Endothelial cell of umbilical vein (primary cell): ENCODE measurements around the gene ANO1. TPM values are rescaled to one million over a fixed set of nuclear protein-coding genes. Genes with fewer than 3 reads are reported as not detected.

Experiments
- BruUV-seq: library from RNA; stranded (reverse); fragments of 400-500 nt; replicated peaks from 2 replicates; lab custom pipeline; 2021; lab: Mats Ljungman, UMichigan
- CTCF ChIA-PET: fragments of 300-600, 350-600 bp; sonication (Branson Sonifier 250); formaldehyde crosslinking; loops from one replicate; lab custom pipeline; 2021; ENCODE audit warnings: antibody characterized with exemption, inconsistent platforms; lab: Charles Lee
- POLR2A ChIA-PET: fragments of 300-600, 350-600 bp; sonication (Branson Sonifier 250); formaldehyde crosslinking; loops from one replicate; lab custom pipeline; 2021; ENCODE audit warnings: antibody characterized with exemption, inconsistent platforms; lab: Charles Lee
- DNase-seq: peaks from one replicate; pipeline ENCODE4 v3.0.0-alpha.2; 2011; ENCODE audit warnings: low read depth, low spot score
- FAIRE-seq: peaks from 2 replicates; lab custom pipeline; 2011; peaks lifted over from hg19 to GRCh38; lab: Jason Lieb, UNC
- H2AFZ ChIP-seq: 2 replicates; pipeline ENCODE4 v1.6.0; 2012; ENCODE audit warnings: low read depth, low read length, control low read depth, inconsistent platforms
- H3K27ac ChIP-seq: 2 replicates; pipeline ENCODE4 v1.5.1; 2011; ENCODE audit warnings: low read depth, mild to moderate bottlenecking, control low read depth, low read length, moderate library complexity; ENCODE audit not compliant: insufficient read depth
- H3K27me3 ChIP-seq, 2 experiments: 2 replicates each; pipeline versions ENCODE4 v1.6.0 to v1.6.1; 2011; ENCODE audit warnings: low read length in 2 of 2, mixed read lengths in 1 of 2; ENCODE audit not compliant: control insufficient read depth in 2 of 2, insufficient read depth in 2 of 2
- H3K36me3 ChIP-seq, 2 experiments: 2 replicates in 1 of 2; 3 replicates in 1 of 2; pipeline ENCODE4 v1.5.1; 2011; ENCODE audit warnings: low read length in 2 of 2, mild to moderate bottlenecking in 1 of 2, moderate library complexity in 1 of 2; ENCODE audit not compliant: control insufficient read depth in 2 of 2, insufficient read depth in 2 of 2; ENCODE audit errors: extremely low read depth in 1 of 2
- H3K4me1 ChIP-seq: 3 replicates; pipeline ENCODE4 v1.5.1; 2011; ENCODE audit warnings: mild to moderate bottlenecking, low read length; ENCODE audit not compliant: control insufficient read depth, insufficient read depth; ENCODE audit errors: extremely low read depth
- H3K4me2 ChIP-seq: 2 replicates; pipeline ENCODE4 v1.6.1; 2011; ENCODE audit warnings: low read length, control low read depth, mixed read lengths; ENCODE audit not compliant: insufficient read depth
- H3K4me3 ChIP-seq, 3 experiments: fragments of 200-600 bp in 1 of 3; sonication (generic), shearing (Covaris generic) in 1 of 3; replicated peaks in 1 of 3; 2 replicates each; pipeline ENCODE4 v1.5.1; 2011 to 2016; ENCODE audit warnings: control low read depth in 3 of 3, low read length in 3 of 3, mild to moderate bottlenecking in 2 of 3, inconsistent platforms in 1 of 3, low read depth in 1 of 3, moderate library complexity in 1 of 3; ENCODE audit not compliant: insufficient read depth in 1 of 3
- H3K79me2 ChIP-seq: 2 replicates; pipeline ENCODE4 v1.6.0; 2012; ENCODE audit warnings: low read length, inconsistent platforms; ENCODE audit not compliant: control insufficient read depth, insufficient read depth
- H3K9ac ChIP-seq: replicated peaks from 2 replicates; pipeline ENCODE3; 2011; ENCODE audit warnings: low read length, control low read depth; ENCODE audit not compliant: insufficient read depth; ENCODE audit errors: extremely low read depth
- H3K9me1 ChIP-seq: replicated peaks from 3 replicates; pipeline ENCODE4 v1.6.0; 2011; ENCODE audit warnings: mild to moderate bottlenecking, low read length; ENCODE audit not compliant: control insufficient read depth, insufficient read depth; ENCODE audit errors: extremely low read depth
- H3K9me3 ChIP-seq: replicated peaks from 2 replicates; pipeline ENCODE4 v1.5.1; 2012; ENCODE audit warnings: low read length, inconsistent platforms; ENCODE audit not compliant: control insufficient read depth, insufficient read depth
- H4K20me1 ChIP-seq: replicated peaks from 2 replicates; pipeline ENCODE3; 2011; ENCODE audit warnings: mild to moderate bottlenecking, low read length; ENCODE audit not compliant: control insufficient read depth, insufficient read depth; ENCODE audit errors: extremely low read depth
- CTCF ChIP-seq, 2 donors: IDR thresholded peaks; 1 replicate in 1 of 2; 2 replicates in 1 of 2; pipeline ENCODE4 v1.5.1; 2011; ENCODE audit warnings: low read length in 2 of 2, mild to moderate bottlenecking in 2 of 2, moderate library complexity in 2 of 2, control low read depth in 1 of 2, inconsistent platforms in 1 of 2, low read depth in 1 of 2; ENCODE audit not compliant: insufficient read depth in 1 of 2; ENCODE audit errors: extremely low read depth in 1 of 2
- EZH2 ChIP-seq: IDR thresholded peaks from 2 replicates; pipeline ENCODE4 v1.6.1; 2012; ENCODE audit warnings: borderline replicate concordance, low read depth, mild to moderate bottlenecking, moderate library complexity, low read length, inconsistent platforms; ENCODE audit not compliant: severe bottlenecking
- FOS ChIP-seq: IDR thresholded peaks from 2 replicates; pipeline ENCODE4 v1.6.1; 2011; ENCODE audit warnings: mild to moderate bottlenecking, low read length, moderate library complexity, borderline replicate concordance; ENCODE audit not compliant: insufficient read depth
- GATA2 ChIP-seq: IDR thresholded peaks from 2 replicates; pipeline ENCODE4 v1.7.0; 2011; ENCODE audit warnings: low read depth, mild to moderate bottlenecking, moderate library complexity, mixed read lengths, low read length; ENCODE audit not compliant: insufficient read length, insufficient read depth
- JUN ChIP-seq: IDR thresholded peaks from 2 replicates; pipeline ENCODE4 v1.6.1; 2011; ENCODE audit warnings: borderline replicate concordance, low read depth; ENCODE audit not compliant: insufficient read length, insufficient read depth
- MYC ChIP-seq: IDR thresholded peaks from one replicate; pipeline ENCODE4 v1.6.1; 2011; ENCODE audit warnings: mild to moderate bottlenecking, low read depth, low read length
- POLR2A ChIP-seq: IDR thresholded peaks from 2 replicates; pipeline ENCODE4 v1.6.1; 2012; ENCODE audit warnings: low read depth, mild to moderate bottlenecking, control low read depth, low read length
- POLR2AphosphoS5 ChIP-seq: IDR thresholded peaks from 2 replicates; pipeline ENCODE4 v1.6.1; 2012; ENCODE audit warnings: low read depth, mild to moderate bottlenecking, control low read depth, low read length, moderate library complexity; ENCODE audit not compliant: insufficient read depth
- dilution Hi-C: fragments of 300-500 bp; cut with MboI; formaldehyde crosslinking; loops from one replicate; pipeline ENCODE4 v1.15.0; 2019; ENCODE audit warnings: low sequenced_read_pairs; ENCODE audit not compliant: extremely low pct_ligation_motif_present
- intact Hi-C: fragments of 100-400 bp; cut with micrococcal nuclease; formaldehyde crosslinking; loops from one replicate; pipeline ENCODE4 v1.10.0; 2022
- polyA plus RNA-seq, 4 experiments: library from polyadenylated mRNA; depleted of rRNA in 3 of 4; stranded (reverse) in 3 of 4; unstranded in 1 of 4; fragments of >200 nt; gene quantifications; 2 replicates each; pipeline versions ENCODE4 v1.2.1 to v1.2.3, GENCODE V29; 2011 to 2012; ENCODE audit warnings: missing spikeins in 1 of 4
- total RNA-seq: library from RNA; stranded (reverse); gene quantifications from 2 replicates; pipeline ENCODE4 v1.2.3, GENCODE V29; 2021
- TF ChIP-seq, protein P1 (sequence below): IDR thresholded peaks from 2 replicates; pipeline ENCODE4 v1.6.1; 2011; ENCODE audit not compliant: insufficient read depth, insufficient read length

Gene ANO1
- total and polyA plus RNA-seq, 2 donors (not counting 3 experiments of a cell fraction or from before 2014, with no cell fraction given): 0.03 to 0.40 TPM

DNA sequence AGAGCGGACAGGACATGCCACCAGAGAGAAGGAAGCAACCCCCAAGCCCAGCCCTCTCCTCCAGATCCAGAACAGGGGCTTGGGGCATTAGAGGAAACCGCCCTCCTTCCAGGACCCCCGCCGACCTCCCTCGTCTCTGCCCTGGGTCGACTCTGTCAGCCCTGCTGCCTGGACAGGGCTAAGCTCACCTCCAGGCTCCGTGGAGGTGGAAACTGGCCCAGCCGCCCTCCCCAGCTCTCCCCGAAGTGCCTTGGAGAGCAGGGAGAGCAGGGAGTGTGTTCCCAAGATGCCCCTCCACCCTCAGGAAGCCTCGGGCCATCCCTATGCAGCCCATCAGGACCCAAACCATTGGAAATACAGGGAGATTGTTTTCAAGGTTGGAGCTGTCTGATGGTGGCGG is 26.8 kb downstream of the ANO1 start:
- H4K20me1 ChIP-seq: no peaks in the 10 kb centered on the region
- H3K36me3 ChIP-seq: no peaks in the 10 kb centered on the region
- DNase-seq: no peak
- ChIA-PET POLR2A (no interaction called here), CTCF (no interaction called here)
- no peaks in the 10 kb centered on the region for H3K4me1 ChIP-seq
- no peaks in the 10 kb centered on the region for H3K9me1 ChIP-seq
- dilution Hi-C loops (no loop called here), intact Hi-C loops (no loop called here)
- TF ChIP-seq EZH2: no peak
- no peak for TF ChIP-seq POLR2AphosphoS5
- no peak for TF ChIP-seq MYC
- no peak for TF ChIP-seq GATA2
- no peak for TF ChIP-seq CTCF (IDR thresholded peaks at IDR 0.05; ENCODE audit: extremely low read depth in 1 of 2, insufficient read depth in 1 of 2, low read depth in 1 of 2, low read length in 2 of 2)
- TF ChIP-seq, protein P1, sequence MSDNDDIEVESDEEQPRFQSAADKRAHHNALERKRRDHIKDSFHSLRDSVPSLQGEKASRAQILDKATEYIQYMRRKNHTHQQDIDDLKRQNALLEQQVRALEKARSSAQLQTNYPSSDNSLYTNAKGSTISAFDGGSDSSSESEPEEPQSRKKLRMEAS: no peak
- no peak for TF ChIP-seq FOS
- TF ChIP-seq POLR2A: no peak
- TF ChIP-seq JUN: no peak
- no peak overlapping the region for H3K9ac ChIP-seq
- no peak overlapping the region for H2AFZ ChIP-seq
- no peak for FAIRE-seq
- no peak overlapping the region for H3K4me2 ChIP-seq
- H3K9me3 ChIP-seq: no peaks in the 10 kb centered on the region
- no peak overlapping the region for H3K27ac ChIP-seq
- no TSS peak for BruUV-seq
- no peak overlapping the region for H3K4me3 ChIP-seq
- no peaks in the 10 kb centered on the region for H3K27me3 ChIP-seq
- no peaks in the 10 kb centered on the region for H3K79me2 ChIP-seq
